ENCODE results near the gene OR52N5.

OR52N5 gene

GRCh38 chr11:5808500-5809121 is 25.5 kb upstream of the OR52N5 start, which contains the start of gene OR52N2:
Gene OR52N2 (plus strand): TSS chr11:5808924. CDS start chr11:5820336, 11,412 bp downstream.
- TF ChIP-seq CTCF (IDR thresholded peaks at IDR 0.05; ENCODE audit: borderline replicate concordance, insufficient read depth, low read depth, low read length) = peak; percentile 73
- H3K4me3 ChIP-seq (ENCODE audit: low read depth, low read length) = peak within 1 kb of the TSS; percentile 58

- no peak for TF ChIP-seq CTCF (IDR thresholded peaks at IDR 0.05; ENCODE audit: borderline replicate concordance, insufficient read depth, low read depth, low read length)
- no peak overlapping the region for H3K4me3 ChIP-seq (ENCODE audit: low read depth, low read length)
Measured at GRCh38 chr11:5807580-5807979, 24.4 kb upstream of the OR52N5 start.

GRCh38 chr11:5803982-5804381 is 20.8 kb upstream of the OR52N5 start:
- H3K4me3 ChIP-seq (ENCODE audit: low read depth, low read length) = no peak overlapping the region
- no peak for TF ChIP-seq CTCF (IDR thresholded peaks at IDR 0.05; ENCODE audit: borderline replicate concordance, insufficient read depth, low read depth, low read length)

- TF ChIP-seq CTCF (IDR thresholded peaks at IDR 0.05; ENCODE audit: borderline replicate concordance, insufficient read depth, low read depth, low read length) = no peak
- no peak overlapping the region for H3K4me3 ChIP-seq (ENCODE audit: low read depth, low read length)
Measured at GRCh38 chr11:5796541-5796940, 13.4 kb upstream of the OR52N5 start.

- no peak for TF ChIP-seq CTCF (IDR thresholded peaks at IDR 0.05; ENCODE audit: borderline replicate concordance, insufficient read depth, low read depth, low read length)
- no peak within 1 kb of the TSS for H3K4me3 ChIP-seq (ENCODE audit: low read depth, low read length)
Measured at GRCh38 chr11:5791165-5791564, 8.0 kb upstream of the OR52N5 start, which contains the start of gene OR52N1. Gene OR52N1 (minus strand): TSS chr11:5791265. CDS start chr11:5788816, 2,449 bp downstream.

GRCh38 chr11:5767056-5767455 is 16.1 kb downstream of the OR52N5 start:
- TF ChIP-seq CTCF (IDR thresholded peaks at IDR 0.05; ENCODE audit: borderline replicate concordance, insufficient read depth, low read depth, low read length) = no peak
- no peak overlapping the region for H3K4me3 ChIP-seq (ENCODE audit: low read depth, low read length)

- no peak for TF ChIP-seq CTCF (IDR thresholded peaks at IDR 0.05; ENCODE audit: borderline replicate concordance, insufficient read depth, low read depth, low read length)
- H3K4me3 ChIP-seq (ENCODE audit: low read depth, low read length) = no peak within 1 kb of the TSS
Measured at GRCh38 chr11:5753943-5754342, 29.2 kb downstream of the OR52N5 start, which contains the start of gene OR52N4. Gene OR52N4 (plus strand): TSS chr11:5754243. CDS start chr11:5754741, 498 bp downstream.

All from GM12875 (cell line).